Gastrocnemius medialis (tissue), 4 donors: Measurements from ENCODE around the gene EFNB2.

Experiments
- POLR2A ChIP-seq, 2 donors: fragments of 450-650 bp; IDR thresholded peaks; one replicate each; pipeline ENCODE4 v1.6.1; 2017; ENCODE audit warnings: antibody characterized with exemption in 2 of 2, mild to moderate bottlenecking in 2 of 2, moderate library complexity in 2 of 2
- TF ChIP-seq, protein P1 (sequence below), 5 experiments: fragments of 450-650 bp in 3 of 5; fragments of 200-600 bp in 2 of 5; sonication (generic) in 2 of 5; IDR thresholded peaks in 4 of 5; conservative IDR thresholded peaks in 1 of 5; 1 replicate in 4 of 5; 2 replicates in 1 of 5; pipeline ENCODE4 v1.5.1; 2016 to 2019; ENCODE audit warnings: antibody characterized with exemption in 5 of 5, mild to moderate bottlenecking in 3 of 5, moderate library complexity in 3 of 5

DNA sequence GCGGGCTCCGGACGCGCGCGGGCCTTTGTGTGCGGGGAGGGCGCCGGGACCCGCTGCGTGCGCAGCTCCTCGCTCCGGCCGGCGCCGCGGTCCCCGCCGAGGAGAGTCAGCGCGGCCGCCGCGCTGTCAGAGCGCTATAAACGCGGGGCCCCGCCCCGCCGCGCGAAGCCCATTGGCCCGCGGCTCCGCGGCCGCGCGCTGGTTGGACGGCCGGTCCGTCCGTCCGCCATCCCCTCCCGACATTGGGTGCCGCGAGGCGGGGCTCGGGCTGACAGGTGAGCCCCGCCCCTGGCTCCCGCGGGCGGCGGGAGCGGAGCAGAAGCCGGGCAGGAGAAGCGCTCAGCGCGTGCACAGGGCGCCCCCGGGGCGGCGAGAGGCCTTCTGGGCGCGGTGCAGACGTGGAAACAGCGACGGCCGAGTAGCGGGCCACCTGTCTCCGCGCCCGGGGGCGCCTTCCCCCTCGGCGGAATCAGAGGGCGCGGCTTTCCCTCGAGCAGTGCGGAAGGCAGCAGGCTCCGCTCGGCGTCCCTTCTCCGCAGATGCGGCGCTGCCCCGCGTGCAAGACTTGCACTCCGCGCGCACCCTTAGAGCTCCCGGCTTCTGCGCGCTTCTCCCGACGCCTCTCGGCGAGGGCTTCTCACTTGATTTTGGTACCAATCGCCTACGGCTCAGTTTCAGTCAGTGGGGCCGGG lies at the start of gene EFNB2:
- TF ChIP-seq, protein P1, sequence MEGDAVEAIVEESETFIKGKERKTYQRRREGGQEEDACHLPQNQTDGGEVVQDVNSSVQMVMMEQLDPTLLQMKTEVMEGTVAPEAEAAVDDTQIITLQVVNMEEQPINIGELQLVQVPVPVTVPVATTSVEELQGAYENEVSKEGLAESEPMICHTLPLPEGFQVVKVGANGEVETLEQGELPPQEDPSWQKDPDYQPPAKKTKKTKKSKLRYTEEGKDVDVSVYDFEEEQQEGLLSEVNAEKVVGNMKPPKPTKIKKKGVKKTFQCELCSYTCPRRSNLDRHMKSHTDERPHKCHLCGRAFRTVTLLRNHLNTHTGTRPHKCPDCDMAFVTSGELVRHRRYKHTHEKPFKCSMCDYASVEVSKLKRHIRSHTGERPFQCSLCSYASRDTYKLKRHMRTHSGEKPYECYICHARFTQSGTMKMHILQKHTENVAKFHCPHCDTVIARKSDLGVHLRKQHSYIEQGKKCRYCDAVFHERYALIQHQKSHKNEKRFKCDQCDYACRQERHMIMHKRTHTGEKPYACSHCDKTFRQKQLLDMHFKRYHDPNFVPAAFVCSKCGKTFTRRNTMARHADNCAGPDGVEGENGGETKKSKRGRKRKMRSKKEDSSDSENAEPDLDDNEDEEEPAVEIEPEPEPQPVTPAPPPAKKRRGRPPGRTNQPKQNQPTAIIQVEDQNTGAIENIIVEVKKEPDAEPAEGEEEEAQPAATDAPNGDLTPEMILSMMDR (IDR thresholded peaks at IDR 0.05 in 4 of 5, conservative IDR thresholded peaks at IDR 0.05 in 1 of 5), result no peak
- TF ChIP-seq POLR2A (IDR thresholded peaks at IDR 0.05), result peak; percentile 95 to 99
